OCI-LY7 (cell line): ENCODE data around the gene SELPLG. TPM values are rescaled to one million over a fixed set of nuclear protein-coding genes. Genes with fewer than 3 reads are reported as not detected.

Experiments
- BruUV-seq: library from RNA; stranded (reverse); fragments of 400-500 nt; replicated peaks from 2 replicates; lab custom pipeline; 2021; lab: Mats Ljungman, UMichigan
- CTCF ChIA-PET: fragments of 300-600 bp; sonication (Branson Sonifier 250); formaldehyde crosslinking; loops from one replicate; lab custom pipeline; 2022; ENCODE audit warnings: antibody characterized with exemption; ENCODE audit not compliant: unreplicated experiment; lab: Charles Lee
- POLR2A ChIA-PET: fragments of 300-600 bp; sonication (Branson Sonifier 250); formaldehyde crosslinking; loops from one replicate; lab custom pipeline; 2022; ENCODE audit warnings: antibody characterized with exemption; lab: Charles Lee
- DNase-seq: peaks from one replicate; pipeline ENCODE4 v3.0.0-alpha.2; 2015; ENCODE audit warnings: low spot score
- H2AFZ ChIP-seq: fragments of 200-600 bp; sonication (generic), shearing (Covaris generic); 2 replicates; pipeline ENCODE4 v1.6.1; 2014; ENCODE audit warnings: mild to moderate bottlenecking, antibody characterized with exemption, low read length, moderate library complexity
- H3K27ac ChIP-seq: fragments of 200-600 bp; sonication (generic); 2 replicates; pipeline ENCODE4 v1.5.1; 2014; ENCODE audit warnings: mixed run types, low read depth, mild to moderate bottlenecking, moderate library complexity, low read length, inconsistent platforms; ENCODE audit not compliant: poor library complexity, severe bottlenecking
- H3K36me3 ChIP-seq: fragments of 200-600 bp; sonication (generic); 2 replicates; pipeline ENCODE4 v1.6.1; 2014; ENCODE audit warnings: mild to moderate bottlenecking, antibody characterized with exemption, low read length, moderate library complexity, mixed read lengths; ENCODE audit not compliant: insufficient read depth
- H3K4me1 ChIP-seq: fragments of 200-600 bp; sonication (generic); 2 replicates; pipeline ENCODE4 v1.5.1; 2014; ENCODE audit warnings: mild to moderate bottlenecking, low read length; ENCODE audit not compliant: insufficient read depth, poor library complexity, severe bottlenecking
- H3K4me2 ChIP-seq: fragments of 200-600 bp; sonication (generic); 2 replicates; pipeline ENCODE4 v1.6.1; 2014; ENCODE audit warnings: mild to moderate bottlenecking, low read length
- H3K4me3 ChIP-seq: fragments of 200-600 bp; sonication (generic); 2 replicates; pipeline ENCODE4 v1.5.1; 2014; ENCODE audit warnings: mild to moderate bottlenecking, low read depth, low read length; ENCODE audit not compliant: poor library complexity, severe bottlenecking
- H3K79me2 ChIP-seq: fragments of 200-600 bp; sonication (generic); 2 replicates; pipeline ENCODE4 v1.6.1; 2016; ENCODE audit warnings: low read depth, mild to moderate bottlenecking, low read length, moderate library complexity, mixed read lengths; ENCODE audit not compliant: insufficient read depth
- H3K9me2 ChIP-seq: fragments of 200-600 bp; sonication (generic); 2 replicates; pipeline ENCODE4 v1.6.1; 2016; ENCODE audit warnings: mild to moderate bottlenecking, low read length, mixed read lengths; ENCODE audit not compliant: insufficient read depth
- H3K9me3 ChIP-seq: fragments of 200-600 bp; sonication (generic); 2 replicates; pipeline ENCODE4 v1.6.1; 2014; ENCODE audit warnings: mild to moderate bottlenecking, mixed run types, low read length, mixed read lengths
- H4K20me1 ChIP-seq: fragments of 200-600 bp; sonication (generic); 2 replicates; pipeline ENCODE4 v1.6.1; 2014; ENCODE audit warnings: mild to moderate bottlenecking, antibody characterized with exemption, low read length, moderate library complexity, mixed read lengths; ENCODE audit not compliant: insufficient read depth
- CTCF ChIP-seq: fragments of 200-600 bp; sonication (generic); conservative IDR thresholded peaks from 2 replicates; pipeline ENCODE4 v1.5.1; 2014; ENCODE audit warnings: mild to moderate bottlenecking, antibody characterized with exemption, low read length, moderate library complexity, mixed read lengths
- EZH2phosphoT487 ChIP-seq: fragments of 200-600 bp; sonication (generic); IDR thresholded peaks from 2 replicates; pipeline ENCODE4 v1.6.1; 2018; ENCODE audit warnings: low read depth, borderline replicate concordance, mild to moderate bottlenecking, mixed run types, antibody characterized with exemption, low read length, moderate library complexity, mixed read lengths
- intact Hi-C: fragments of 100-400 bp; cut with micrococcal nuclease; formaldehyde crosslinking; loops from one replicate; pipeline ENCODE4 v1.10.0; 2022; ENCODE audit not compliant: unreplicated experiment
- total RNA-seq, 2 experiments: library from RNA; depleted of rRNA in 1 of 2; stranded (reverse); fragments of >200 nt in 1 of 2; shearing (Covaris generic) in 1 of 2; gene quantifications; 2 replicates each; pipeline ENCODE4 v1.2.3, GENCODE V29; 2014 to 2022

Gene SELPLG
- total RNA-seq, 2 experiments from 2014 or later = 20.0 to 21.0 TPM

- no peak for TF ChIP-seq EZH2phosphoT487
- no peak for TF ChIP-seq CTCF
- peaks cover 11% of the 10 kb centered on the region for H3K4me1 ChIP-seq
- H3K36me3 ChIP-seq = peaks cover 24% of the 10 kb centered on the region
- no peak overlapping the region for H2AFZ ChIP-seq
- H4K20me1 ChIP-seq = no peaks in the 10 kb centered on the region
- H3K79me2 ChIP-seq = peaks cover 16% of the 10 kb centered on the region; the same call in 1 of the 2 replicates
- ChIA-PET CTCF (interaction anchor here (0.6 kb wide), 1 partner anchor 18 kb away, joined by 3 read pairs; no protein-coding TSS in a partner anchor), POLR2A (interaction anchor here (0.6 kb wide), 1 partner anchor 103 kb away, joined by 3 read pairs; no protein-coding TSS in a partner anchor)
- intact Hi-C loops = no loop called here
- H3K9me3 ChIP-seq = no peaks in the 10 kb centered on the region
- no peak for DNase-seq
- no peaks in the 10 kb centered on the region for H3K9me2 ChIP-seq
- no peak overlapping the region for H3K4me2 ChIP-seq
- H3K4me3 ChIP-seq = no peak overlapping the region
- no TSS peak for BruUV-seq
- H3K27ac ChIP-seq = no peak overlapping the region
Measured at GRCh38 chr12:108672054-108672453, 38.4 kb upstream of the SELPLG start.

- peaks cover 25% of the 10 kb centered on the region; the same call in 1 of the 2 replicates for H3K79me2 ChIP-seq
- TF ChIP-seq CTCF (no peak), EZH2phosphoT487 (no peak)
Measured at GRCh38 chr12:108671110-108671509, 37.4 kb upstream of the SELPLG start.

GRCh38 chr12:108670066-108670631 lies 36.5 kb upstream of the SELPLG start:
- no peaks in the 10 kb centered on the region for H3K9me2 ChIP-seq
- peaks cover 31% of the 10 kb centered on the region; the same call in 1 of the 2 replicates for H3K79me2 ChIP-seq
- no peak for DNase-seq
- intact Hi-C loops = no loop called here
- BruUV-seq = no TSS peak
- TF ChIP-seq EZH2phosphoT487 (no peak), CTCF (no peak)
- CTCF ChIA-PET = no interaction called here
- H4K20me1 ChIP-seq = no peaks in the 10 kb centered on the region
- peaks cover 30% of the 10 kb centered on the region for H3K4me1 ChIP-seq
- H3K9me3 ChIP-seq = no peaks in the 10 kb centered on the region
- H3K27ac ChIP-seq = no peak overlapping the region
- no peak overlapping the region for H3K4me2 ChIP-seq
- H3K4me3 ChIP-seq = no peak overlapping the region
- POLR2A ChIA-PET = interaction anchor here (0.7 to 12.4 kb wide), 9 partner anchors 9 to 217 kb away, joined by 3 to 330 read pairs (median 4); partner anchors contain the start of gene SELPLG
- peaks cover 13% of the 10 kb centered on the region; the same call in 1 of the 2 replicates for H3K36me3 ChIP-seq
- H2AFZ ChIP-seq = no peak overlapping the region

More at GRCh38 chr12:108671110-108671509, 37.4 kb upstream of the SELPLG start:
- POLR2A ChIA-PET = interaction anchor here (0.6 to 12.4 kb wide), 4 partner anchors 8 to 472 kb away, joined by 3 to 330 read pairs (median 13); partner anchors contain the start of gene SELPLG
- H3K9me3 ChIP-seq = no peaks in the 10 kb centered on the region
- H4K20me1 ChIP-seq = no peaks in the 10 kb centered on the region
- H3K4me2 ChIP-seq = no peak overlapping the region
- DNase-seq = no peak
- CTCF ChIA-PET = no interaction called here
- no peak overlapping the region for H2AFZ ChIP-seq
- H3K4me1 ChIP-seq = peaks cover 21% of the 10 kb centered on the region
- H3K4me3 ChIP-seq = no peak overlapping the region
- H3K27ac ChIP-seq = no peak overlapping the region
- peaks cover 21% of the 10 kb centered on the region; the same call in 1 of the 2 replicates for H3K36me3 ChIP-seq
- H3K9me2 ChIP-seq = no peaks in the 10 kb centered on the region
- no TSS peak for BruUV-seq
- intact Hi-C loops = no loop called here
